Activated naive CD4-positive, alpha-beta T cell treated with anti-CD3 and anti-CD28 coated beads, Interleukin-2, amount 10 ng/mL, durations not matched to agents 7 days and 5 days (primary cell): ENCODE results near the gene THUMPD1.
"Not testable (repeated sequence)": the region's sequence is repeated elsewhere in the genome, so short reads cannot be mapped to it uniquely, and the experiment has no call there.

ENCODE experiments used
- CTCF ChIA-PET: fragments of 350-600 bp; sonication (Branson Sonifier 250); formaldehyde crosslinking; loops from one replicate; lab custom pipeline; 2021; ENCODE audit warnings: antibody characterized with exemption; lab: Charles Lee
- DNase-seq: peaks from one replicate; pipeline ENCODE4 v3.0.0-alpha.2; 2020
- H3K27ac Mint-ChIP-seq: one replicate; pipeline ENCODE4 v1.8.0; 2021; ENCODE audit warnings: mild to moderate bottlenecking, moderate library complexity, mixed read lengths
- H3K27me3 Mint-ChIP-seq: one replicate; pipeline ENCODE4 v1.8.0; 2021; ENCODE audit warnings: mild to moderate bottlenecking, mixed read lengths
- H3K36me3 Mint-ChIP-seq: one replicate; pipeline ENCODE4 v1.8.0; 2021; ENCODE audit warnings: mixed read lengths
- H3K4me1 Mint-ChIP-seq: one replicate; pipeline ENCODE4 v1.8.0; 2021; ENCODE audit warnings: mixed read lengths
- H3K4me3 Mint-ChIP-seq: one replicate; pipeline ENCODE4 v1.8.0; 2021; ENCODE audit warnings: mild to moderate bottlenecking, moderate library complexity, mixed read lengths
- H3K9me3 Mint-ChIP-seq: one replicate; pipeline ENCODE4 v1.8.0; 2021; ENCODE audit warnings: mixed read lengths

Gene THUMPD1, protein sequence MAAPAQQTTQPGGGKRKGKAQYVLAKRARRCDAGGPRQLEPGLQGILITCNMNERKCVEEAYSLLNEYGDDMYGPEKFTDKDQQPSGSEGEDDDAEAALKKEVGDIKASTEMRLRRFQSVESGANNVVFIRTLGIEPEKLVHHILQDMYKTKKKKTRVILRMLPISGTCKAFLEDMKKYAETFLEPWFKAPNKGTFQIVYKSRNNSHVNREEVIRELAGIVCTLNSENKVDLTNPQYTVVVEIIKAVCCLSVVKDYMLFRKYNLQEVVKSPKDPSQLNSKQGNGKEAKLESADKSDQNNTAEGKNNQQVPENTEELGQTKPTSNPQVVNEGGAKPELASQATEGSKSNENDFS

DNA sequence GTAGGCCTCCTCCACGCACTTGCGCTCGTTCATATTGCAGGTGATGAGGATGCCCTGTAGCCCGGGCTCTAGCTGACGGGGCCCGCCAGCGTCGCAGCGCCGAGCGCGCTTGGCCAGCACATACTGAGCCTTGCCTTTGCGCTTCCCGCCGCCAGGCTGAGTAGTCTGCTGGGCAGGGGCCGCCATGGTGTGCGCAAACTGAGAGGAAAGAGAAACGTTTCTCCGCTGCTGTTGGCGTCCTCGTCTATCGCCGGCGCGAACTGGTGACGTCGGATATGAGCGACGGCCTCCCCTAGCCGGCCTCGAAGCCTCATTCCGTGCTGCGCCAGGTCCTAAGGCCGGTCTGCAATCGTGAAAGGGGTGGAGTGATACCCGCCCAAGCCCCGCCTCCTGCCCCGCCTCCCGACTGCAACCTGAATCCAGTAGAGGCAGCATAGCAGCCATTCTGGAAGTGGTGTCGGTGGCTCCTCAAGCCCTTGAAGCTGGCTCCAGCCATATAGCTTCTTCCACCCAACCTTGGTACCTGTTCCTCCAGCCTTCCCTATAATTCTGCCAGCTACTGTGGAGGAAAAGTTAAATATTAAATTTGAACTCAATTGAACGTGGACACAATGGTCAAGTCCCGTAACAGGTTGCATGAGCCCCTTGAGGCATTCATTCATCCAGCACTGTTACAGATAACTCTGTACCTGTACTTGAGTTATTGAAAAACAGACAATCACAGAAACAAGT, at the start of gene THUMPD1:
Gene THUMPD1 (minus strand): TSS at position 265 of the 732 bp plus-strand sequence. CDS start 79 bp downstream, at position 186.
- peaks cover 1% of the 10 kb centered on the region for H3K9me3 Mint-ChIP-seq
- H3K36me3 Mint-ChIP-seq, result peaks cover 18% of the 10 kb centered on the region
- peaks cover 26% of the 10 kb centered on the region for H3K4me1 Mint-ChIP-seq
- DNase-seq, result peak; percentile 99
- no peaks in the 10 kb centered on the region for H3K27me3 Mint-ChIP-seq
- H3K4me3 Mint-ChIP-seq, result peak within 1 kb of the TSS; percentile 95
- CTCF ChIA-PET, result interaction anchor here (0.9 to 1.3 kb wide), 2 partner anchors 11 to 13 kb away, joined by 3 to 6 read pairs; no protein-coding TSS in a partner anchor
- peak within 1 kb of the TSS; percentile 99 for H3K27ac Mint-ChIP-seq

DNA sequence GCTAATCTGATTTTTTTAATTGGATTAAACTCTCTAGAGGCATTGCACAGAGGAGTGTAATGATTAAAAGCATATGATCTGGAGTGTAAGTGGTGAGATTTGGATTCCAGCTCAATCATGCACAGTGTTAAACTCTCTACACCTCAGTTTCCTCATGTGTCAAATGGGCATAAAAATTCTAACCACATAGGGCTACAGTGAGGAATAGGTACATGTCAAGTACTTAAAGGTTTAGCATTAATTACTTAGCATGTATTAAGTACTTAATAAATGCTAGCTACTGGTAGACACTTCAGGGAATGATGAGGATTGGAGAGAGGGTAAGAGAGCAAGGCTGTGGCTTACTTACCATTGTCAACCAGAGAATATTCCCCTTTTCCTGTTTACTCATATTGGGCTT, 47.5 kb upstream of the THUMPD1 start:
- no peak for DNase-seq
- CTCF ChIA-PET, result interaction anchor here (1.1 to 1.3 kb wide), 2 partner anchors 14 to 16 kb away, joined by 3 to 5 read pairs; no protein-coding TSS in a partner anchor
- no peaks in the 10 kb centered on the region for H3K9me3 Mint-ChIP-seq
- no peaks in the 10 kb centered on the region for H3K36me3 Mint-ChIP-seq
- no peak overlapping the region for H3K27ac Mint-ChIP-seq
- H3K27me3 Mint-ChIP-seq, result no peaks in the 10 kb centered on the region
- no peak overlapping the region for H3K4me3 Mint-ChIP-seq
- H3K4me1 Mint-ChIP-seq, result no peaks in the 10 kb centered on the region

DNA sequence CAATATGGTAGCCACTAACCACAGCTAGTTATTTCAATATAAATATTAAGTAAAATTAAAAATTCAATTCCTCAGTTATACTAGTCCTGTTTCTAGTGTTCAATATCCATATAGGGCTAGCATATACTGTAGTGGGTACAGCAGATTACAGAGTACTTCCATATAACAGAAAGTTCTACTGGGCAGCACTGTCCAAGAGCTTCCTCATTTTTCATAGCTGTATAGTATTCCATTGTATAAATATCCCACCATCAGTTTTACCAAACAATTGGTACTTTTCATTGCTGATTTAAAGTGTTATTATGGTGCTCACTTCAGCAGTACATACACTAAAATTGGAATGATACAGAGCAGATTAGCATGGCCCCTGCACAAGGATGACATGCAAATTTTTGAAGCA, 42.6 kb upstream of the THUMPD1 start:
- Mint-ChIP-seq H3K27ac (no peak overlapping the region), H3K9me3 (no peaks in the 10 kb centered on the region), H3K27me3 (no peaks in the 10 kb centered on the region), H3K36me3 (no peaks in the 10 kb centered on the region), H3K4me3 (no peak overlapping the region), H3K4me1 (no peaks in the 10 kb centered on the region)
- no peak for DNase-seq
- CTCF ChIA-PET, result interaction anchor here (1.8 kb wide), 1 partner anchor 9 kb away, joined by 5 read pairs; no protein-coding TSS in a partner anchor

DNA sequence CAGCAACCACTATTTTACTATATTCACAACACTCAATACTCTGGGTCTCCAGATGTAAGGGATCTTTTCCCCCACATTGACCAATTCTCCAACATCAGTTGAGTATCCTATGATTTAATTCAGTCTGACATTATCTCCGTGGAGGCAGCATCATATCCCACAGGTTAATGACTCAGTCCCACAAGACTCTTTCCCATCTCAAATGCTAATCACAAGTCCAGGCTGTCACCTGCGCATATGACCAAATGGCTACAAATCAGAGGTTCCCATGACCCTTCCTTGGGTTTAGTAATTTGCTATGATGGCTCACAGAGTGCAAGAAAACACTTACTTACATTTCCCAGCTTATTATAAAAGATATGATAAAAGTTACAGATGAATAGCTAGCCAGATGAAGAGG, 40.9 kb upstream of the THUMPD1 start:
- H3K27ac Mint-ChIP-seq, result no peak overlapping the region
- DNase-seq, result no peak
- no peaks in the 10 kb centered on the region for H3K4me1 Mint-ChIP-seq
- H3K4me3 Mint-ChIP-seq, result no peak overlapping the region
- no peaks in the 10 kb centered on the region for H3K9me3 Mint-ChIP-seq
- no peaks in the 10 kb centered on the region for H3K36me3 Mint-ChIP-seq
- no peaks in the 10 kb centered on the region for H3K27me3 Mint-ChIP-seq
- CTCF ChIA-PET, result interaction anchor here (0.9 to 1.8 kb wide), 2 partner anchors 8 to 42 kb away, joined by 3 to 5 read pairs; no protein-coding TSS in a partner anchor

DNA sequence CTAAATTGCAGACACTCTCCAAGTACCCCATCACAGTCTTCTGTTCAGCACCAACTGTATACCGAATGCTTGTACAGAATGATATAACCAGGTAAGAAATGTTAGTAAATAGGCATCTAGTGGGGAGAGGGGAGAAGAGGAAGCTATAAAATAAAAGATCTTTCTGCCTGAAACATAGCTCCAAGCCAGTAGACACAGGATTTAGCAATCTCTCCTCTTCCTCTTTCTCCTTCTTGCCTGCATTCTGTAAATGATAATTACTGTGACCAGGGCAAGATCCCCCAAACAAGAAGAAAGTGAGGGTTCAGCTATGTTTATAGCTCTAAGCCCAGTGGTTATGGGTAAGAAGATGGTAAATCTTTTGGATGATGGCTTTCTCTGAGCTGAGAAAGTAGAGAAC, 40.1 kb upstream of the THUMPD1 start:
- no peak overlapping the region for H3K27ac Mint-ChIP-seq
- CTCF ChIA-PET, result no interaction called here
- H3K36me3 Mint-ChIP-seq, result no peaks in the 10 kb centered on the region
- no peak overlapping the region for H3K4me3 Mint-ChIP-seq
- H3K27me3 Mint-ChIP-seq, result no peaks in the 10 kb centered on the region
- no peak for DNase-seq
- no peaks in the 10 kb centered on the region for H3K9me3 Mint-ChIP-seq
- no peaks in the 10 kb centered on the region for H3K4me1 Mint-ChIP-seq

DNA sequence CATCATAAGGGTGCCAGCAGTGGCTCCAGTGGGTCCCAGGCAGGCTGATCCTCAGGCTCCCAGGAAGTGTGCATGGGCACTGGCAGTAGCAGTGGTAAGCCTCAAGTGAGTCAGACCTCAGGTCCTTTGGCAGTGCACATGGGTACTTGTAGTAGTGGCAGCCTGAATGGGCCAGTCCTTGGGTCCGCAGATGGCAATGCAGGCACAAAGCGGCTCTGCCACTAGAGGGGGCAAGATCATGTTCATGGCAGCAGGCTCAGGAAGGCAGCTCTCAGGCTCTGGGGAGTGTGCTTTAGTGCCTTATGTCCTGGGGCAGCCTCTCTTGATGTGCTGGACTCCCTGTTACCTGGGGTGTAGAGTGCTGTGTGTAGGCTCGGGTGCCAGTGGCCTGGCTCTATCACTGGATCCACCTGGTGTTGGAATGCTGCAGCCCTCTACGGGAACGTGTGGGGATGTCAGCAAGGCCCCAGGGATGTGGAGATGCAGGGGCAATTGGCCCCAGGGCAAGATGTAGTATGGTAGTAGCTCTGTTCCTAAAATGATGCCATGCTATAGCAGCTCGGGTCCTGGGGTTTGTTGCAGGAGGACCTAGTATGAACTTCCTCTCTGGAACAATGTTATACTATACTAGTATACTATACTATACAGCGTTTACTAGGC, 33.2 kb upstream of the THUMPD1 start:
- DNase-seq, result peak; percentile 84
- no peaks in the 10 kb centered on the region for H3K9me3 Mint-ChIP-seq
- no peaks in the 10 kb centered on the region for H3K27me3 Mint-ChIP-seq
- H3K4me3 Mint-ChIP-seq, result no peak overlapping the region
- H3K27ac Mint-ChIP-seq, result no peak overlapping the region
- CTCF ChIA-PET, result interaction anchor here (0.6 to 3.8 kb wide), 14 partner anchors 8 to 526 kb away, joined by 3 to 28 read pairs (median 4); partner anchors contain the start of gene ACSM3
- H3K36me3 Mint-ChIP-seq, result no peaks in the 10 kb centered on the region
- no peaks in the 10 kb centered on the region for H3K4me1 Mint-ChIP-seq

DNA sequence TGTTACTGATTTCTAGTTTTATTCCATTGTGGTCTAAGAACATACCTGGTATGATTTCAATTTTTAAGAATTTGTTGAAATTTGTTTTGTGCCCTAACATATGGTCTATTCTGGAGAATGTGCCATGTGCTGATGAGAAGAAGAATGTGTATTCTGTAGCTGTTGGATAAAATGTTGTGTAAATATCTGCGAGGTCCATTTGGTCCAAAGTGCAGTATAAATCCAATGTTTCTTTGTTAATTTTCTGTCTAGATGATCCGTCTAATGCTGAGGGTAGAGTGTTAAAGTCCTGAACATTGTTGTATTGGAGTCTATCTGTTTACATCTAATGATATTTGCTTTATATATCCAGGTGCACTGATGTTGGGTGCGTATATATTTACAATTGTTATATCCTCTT, 32.1 kb upstream of the THUMPD1 start:
- H3K27me3 Mint-ChIP-seq, result no peaks in the 10 kb centered on the region
- no peaks in the 10 kb centered on the region for H3K36me3 Mint-ChIP-seq
- no peak overlapping the region for H3K4me3 Mint-ChIP-seq
- no peak overlapping the region for H3K27ac Mint-ChIP-seq
- no peaks in the 10 kb centered on the region for H3K9me3 Mint-ChIP-seq
- DNase-seq, result no peak
- H3K4me1 Mint-ChIP-seq, result no peaks in the 10 kb centered on the region
- CTCF ChIA-PET, result interaction anchor here (0.7 to 3.8 kb wide), 3 partner anchors 9 to 236 kb away, joined by 3 to 28 read pairs (median 4); partner anchors contain the start of gene ACSM3

DNA sequence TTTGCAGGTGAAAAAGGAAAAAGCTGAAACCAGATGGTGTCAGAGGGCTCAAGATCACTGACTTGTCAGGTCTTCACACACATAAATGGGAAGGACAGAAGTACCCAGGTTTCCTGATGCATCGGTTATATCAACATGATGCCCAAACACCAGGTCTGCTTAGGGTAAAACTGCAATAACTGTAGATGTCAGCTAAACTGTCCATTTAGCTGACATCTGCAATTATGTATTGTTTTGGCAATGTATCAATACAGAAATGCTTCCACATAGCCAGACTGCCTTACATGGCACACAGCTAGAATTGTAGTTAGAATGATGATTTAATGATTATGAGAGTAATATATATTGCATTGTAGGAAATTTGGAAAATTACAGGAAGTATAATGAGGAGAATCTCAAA, 27.2 kb upstream of the THUMPD1 start:
- H3K9me3 Mint-ChIP-seq, result no peaks in the 10 kb centered on the region
- no peak for DNase-seq
- no peaks in the 10 kb centered on the region for H3K27me3 Mint-ChIP-seq

DNA sequence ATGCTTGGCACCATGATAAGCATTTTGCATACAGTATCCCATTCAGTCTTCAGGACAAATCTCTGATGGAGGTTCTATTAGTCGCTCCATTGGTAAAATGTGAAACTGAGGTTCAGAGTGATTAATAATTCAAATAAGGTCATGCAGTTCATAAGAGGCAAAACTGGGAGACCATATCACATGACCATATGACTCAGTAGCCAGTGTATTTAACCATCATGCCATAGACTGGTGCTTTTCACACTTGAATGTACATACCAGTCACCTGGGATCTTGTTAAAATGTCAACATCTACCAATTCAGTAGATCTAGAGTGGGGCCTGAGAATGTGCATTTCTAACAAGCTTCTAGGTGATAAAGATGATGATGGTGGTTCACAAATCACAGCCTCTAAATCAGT, 26.5 kb upstream of the THUMPD1 start:
- no peak overlapping the region for H3K4me3 Mint-ChIP-seq
- CTCF ChIA-PET, result no interaction called here
- H3K36me3 Mint-ChIP-seq, result peaks cover 3% of the 10 kb centered on the region
- no peak for DNase-seq
- no peak overlapping the region for H3K27ac Mint-ChIP-seq
- H3K9me3 Mint-ChIP-seq, result no peaks in the 10 kb centered on the region
- peaks cover 19% of the 10 kb centered on the region for H3K4me1 Mint-ChIP-seq
- no peaks in the 10 kb centered on the region for H3K27me3 Mint-ChIP-seq

More for the DNA sequence above, 27.2 kb upstream of the THUMPD1 start:
- Mint-ChIP-seq H3K4me1 (peaks cover 12% of the 10 kb centered on the region), H3K36me3 (no peaks in the 10 kb centered on the region), H3K27ac (no peak overlapping the region), H3K4me3 (no peak overlapping the region)
- CTCF ChIA-PET, result no interaction called here

DNA sequence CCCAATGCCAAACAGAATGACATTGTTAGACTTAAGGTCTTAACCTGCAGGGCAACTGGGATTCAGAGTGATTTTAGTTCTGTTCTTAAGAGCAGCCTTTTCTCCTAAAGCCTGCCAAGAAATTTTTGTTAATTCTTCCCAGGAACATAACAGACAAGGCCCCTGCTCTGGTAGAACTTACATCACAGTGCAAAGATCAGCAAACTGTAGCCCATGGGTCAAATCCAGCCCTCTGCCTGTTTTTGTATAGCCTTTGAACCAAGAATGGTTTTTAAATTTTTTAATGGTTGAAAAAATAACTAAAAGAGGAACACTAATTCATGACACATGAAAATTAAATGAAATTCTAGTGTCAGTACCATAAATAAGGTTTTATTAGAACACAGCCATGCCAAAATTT, 26.0 kb upstream of the THUMPD1 start:
- DNase-seq, result no peak
- H3K27me3 Mint-ChIP-seq, result no peaks in the 10 kb centered on the region
- peaks cover 2% of the 10 kb centered on the region for H3K9me3 Mint-ChIP-seq
- no peak overlapping the region for H3K27ac Mint-ChIP-seq
- peaks cover 5% of the 10 kb centered on the region for H3K36me3 Mint-ChIP-seq
- H3K4me3 Mint-ChIP-seq, result no peak overlapping the region
- CTCF ChIA-PET, result no interaction called here
- H3K4me1 Mint-ChIP-seq, result peaks cover 24% of the 10 kb centered on the region

DNA sequence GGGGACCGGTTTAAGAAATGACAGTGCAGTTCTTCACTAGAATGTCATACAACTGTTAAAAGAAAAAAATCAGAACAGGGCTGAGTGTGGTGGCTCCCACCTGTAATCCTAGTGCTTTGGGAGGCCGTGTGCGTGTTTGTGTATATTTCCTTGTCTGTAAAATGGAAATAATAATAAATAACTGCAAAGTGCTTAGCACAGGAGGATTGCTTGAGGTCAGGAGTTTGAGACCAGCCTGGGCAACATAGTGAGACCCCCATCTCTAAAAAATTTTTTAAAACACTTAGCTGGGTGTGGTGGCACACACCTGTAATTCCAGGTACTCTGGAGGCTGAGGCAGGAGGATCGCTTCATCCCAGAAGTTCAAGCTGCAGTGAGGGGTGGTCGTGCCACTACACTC, 24.7 kb upstream of the THUMPD1 start:
- H3K9me3 Mint-ChIP-seq, result peaks cover 13% of the 10 kb centered on the region
- peaks cover 30% of the 10 kb centered on the region for H3K4me1 Mint-ChIP-seq
- CTCF ChIA-PET, result interaction anchor here (3.7 kb wide), 1 partner anchor 8 kb away, joined by 28 read pairs; no protein-coding TSS in a partner anchor

DNA sequence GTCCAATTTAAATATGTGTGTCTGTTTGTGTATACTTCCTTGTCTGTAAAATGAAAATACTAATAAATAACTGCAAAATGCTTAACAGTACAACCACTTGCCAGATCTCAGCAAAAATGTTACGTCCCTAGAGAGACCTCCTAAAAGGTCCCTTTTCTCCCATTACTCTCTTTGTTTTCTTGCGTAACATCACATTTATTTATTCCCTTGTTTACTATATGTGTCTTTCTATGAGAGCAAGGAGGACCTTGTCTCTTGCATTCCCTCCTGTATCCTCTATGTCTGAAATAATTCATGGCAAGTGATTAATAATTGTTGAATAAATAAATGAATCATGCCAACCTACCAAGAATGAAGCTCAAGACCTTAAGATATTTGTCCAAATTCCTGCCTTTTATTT, 24.1 kb upstream of the THUMPD1 start:
- CTCF ChIA-PET, result interaction anchor here (2.4 to 3.7 kb wide), 2 partner anchors 9 to 13 kb away, joined by 7 to 28 read pairs; no protein-coding TSS in a partner anchor
- peaks cover 17% of the 10 kb centered on the region for H3K36me3 Mint-ChIP-seq
- H3K4me1 Mint-ChIP-seq, result peaks cover 30% of the 10 kb centered on the region
- DNase-seq, result no peak
- no peaks in the 10 kb centered on the region for H3K27me3 Mint-ChIP-seq
- H3K27ac Mint-ChIP-seq, result no peak overlapping the region
- H3K4me3 Mint-ChIP-seq, result no peak overlapping the region
- H3K9me3 Mint-ChIP-seq, result peaks cover 14% of the 10 kb centered on the region

More for the DNA sequence above, 24.7 kb upstream of the THUMPD1 start:
- H3K27me3 Mint-ChIP-seq, result no peaks in the 10 kb centered on the region
- H3K36me3 Mint-ChIP-seq, result peaks cover 16% of the 10 kb centered on the region
- DNase-seq, result no peak
- no peak overlapping the region for H3K4me3 Mint-ChIP-seq
- H3K27ac Mint-ChIP-seq, result no peak overlapping the region

DNA sequence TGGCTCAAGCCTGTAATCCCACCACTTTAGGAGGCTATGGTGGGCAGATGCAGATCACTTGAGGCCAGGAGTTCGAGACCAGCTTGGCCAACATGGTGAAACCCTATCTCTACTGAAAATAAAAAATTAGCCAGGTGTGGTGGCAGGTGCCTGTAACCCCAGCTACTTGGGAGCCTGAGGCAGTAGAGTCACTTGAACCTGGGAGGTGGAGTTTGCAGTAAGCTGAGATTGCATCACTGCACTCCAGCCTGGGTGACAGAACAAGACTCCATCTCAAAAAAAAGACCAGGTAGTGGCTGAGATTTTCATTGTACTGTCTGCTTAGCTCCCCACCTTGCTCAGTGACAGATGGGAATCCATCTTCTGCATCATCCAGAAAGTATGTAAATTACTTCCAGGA, 22.8 kb upstream of the THUMPD1 start:
- H3K27me3 Mint-ChIP-seq, H3K4me3 Mint-ChIP-seq, H3K27ac Mint-ChIP-seq, DNase-seq: not testable (repeated sequence)
- CTCF ChIA-PET, result interaction anchor here (1.5 to 3.7 kb wide), 3 partner anchors 10 to 320 kb away, joined by 5 to 28 read pairs (median 7); no protein-coding TSS in a partner anchor
- Mint-ChIP-seq H3K4me1 (peaks cover 30% of the 10 kb centered on the region), H3K9me3 (peaks cover 19% of the 10 kb centered on the region), H3K36me3 (peaks cover 19% of the 10 kb centered on the region)
